ENCODE results near the gene HS3ST5.

GRCh38 chr6:114064862-114065261 lies 278.0 kb downstream of the HS3ST5 start:
- no peak for TF ChIP-seq CTCF (IDR thresholded peaks at IDR 0.05)
- TF ChIP-seq POLR2A (IDR thresholded peaks at IDR 0.05) = no peak
